Neural progenitor cell (in vitro differentiated cells): ENCODE data around the gene TMEM33.

Experiments
- CTCF ChIP-seq: fragments of 200-600 bp; sonication (generic); IDR thresholded peaks from 2 replicates; pipeline ENCODE4 v1.5.1; 2017; ENCODE audit warnings: antibody characterized with exemption, mild to moderate bottlenecking
- EZH2 ChIP-seq: fragments of 200-600 bp; sonication (generic); IDR thresholded peaks from 2 replicates; pipeline ENCODE4 v1.6.1; 2017; ENCODE audit warnings: antibody characterized with exemption, mild to moderate bottlenecking, moderate library complexity
- EZH2phosphoT487 ChIP-seq: fragments of 200-600 bp; sonication (generic); IDR thresholded peaks from 2 replicates; pipeline ENCODE4 v1.6.1; 2017; ENCODE audit warnings: antibody characterized with exemption

GRCh38 chr4:41913509-41913908, 21.7 kb upstream of the TMEM33 start:
- TF ChIP-seq CTCF (no peak), EZH2phosphoT487 (no peak), EZH2 (no peak)
